K562 (cell line): ENCODE results near the gene ASF1B. TPM values are rescaled to one million over a fixed set of nuclear protein-coding genes. Genes with fewer than 3 reads are reported as not detected.

Source experiments
- ATAC-seq: fragments of 200-7000 bp; cut with Tn5 transposase; 3 replicates; pipeline ENCODE4 v1.9.1; 2020; ENCODE audit warnings: moderate library complexity
- BruUV-seq: library from RNA; stranded (reverse); fragments of 400-500 nt; replicated peaks from 2 replicates; lab custom pipeline; 2021; lab: Mats Ljungman, UMichigan
- CTCF ChIA-PET: fragments of 300-600 bp; formaldehyde crosslinking; extraction: SDS; loops from one replicate; lab custom pipeline; 2021; ENCODE audit warnings: low intra/inter-chr PET ratio; lab: Yijun Ruan, JAX
- POLR2A ChIA-PET: fragments of 300-600, 350-650 bp; sonication (Branson Sonifier 250); formaldehyde crosslinking; extraction: SDS; loops from one replicate; lab custom pipeline; 2021; ENCODE audit warnings: antibody characterized with exemption, inconsistent platforms; lab: Yijun Ruan, JAX
- DNase-seq, 4 experiments: peaks; one replicate each; pipeline versions ENCODE4 v3.0.0 to v3.0.0-alpha.2; 2011 to 2018; ENCODE audit warnings: low spot score in 3 of 4, mixed read lengths in 3 of 4; ENCODE audit errors: extremely low read depth in 1 of 4
- FAIRE-seq: peaks from 2 replicates; lab custom pipeline; 2011; peaks lifted over from hg19 to GRCh38; lab: Jason Lieb, UNC
- H2AFZ ChIP-seq: 2 replicates; pipeline ENCODE4 v1.6.0; 2011; ENCODE audit warnings: low read depth, low read length, control low read depth, inconsistent platforms
- H3K27ac ChIP-seq: fragments of 200-600 bp; 3 replicates; pipeline ENCODE4 v1.8.0; 2011; ENCODE audit warnings: low read depth, mild to moderate bottlenecking, control low read depth, inconsistent platforms, low read length, moderate library complexity, mixed read lengths; ENCODE audit errors: extremely low read depth
- H3K27me3 ChIP-seq, 2 experiments: fragments of 300-600 bp in 1 of 2; 2 replicates in 1 of 2; 3 replicates in 1 of 2; pipeline versions ENCODE4 v1.6.0 to v1.8.0; 2011; ENCODE audit warnings: inconsistent platforms in 2 of 2, low read length in 2 of 2, mild to moderate bottlenecking in 1 of 2, mixed read lengths in 1 of 2, moderate library complexity in 1 of 2; ENCODE audit not compliant: control insufficient read depth in 2 of 2, insufficient read depth in 2 of 2
- H3K36me3 ChIP-seq: fragments of 300-600 bp; 3 replicates; pipeline ENCODE4 v1.8.0; 2011; ENCODE audit warnings: mild to moderate bottlenecking, low read length, inconsistent platforms; ENCODE audit not compliant: control insufficient read depth, insufficient read depth
- H3K4me1 ChIP-seq, 2 experiments: fragments of 200-600 bp in 1 of 2; replicated peaks in 1 of 2; 2 replicates in 1 of 2; 3 replicates in 1 of 2; pipeline versions ENCODE4 v1.5.1 to v1.8.0; 2011; ENCODE audit warnings: inconsistent platforms in 2 of 2, low read length in 2 of 2, mild to moderate bottlenecking in 1 of 2, mixed read lengths in 1 of 2, moderate library complexity in 1 of 2; ENCODE audit not compliant: control insufficient read depth in 2 of 2, insufficient read depth in 2 of 2
- H3K4me2 ChIP-seq: 2 replicates; pipeline ENCODE4 v1.6.1; 2011; ENCODE audit warnings: low read length, control low read depth, inconsistent platforms, mixed read lengths; ENCODE audit not compliant: insufficient read depth
- H3K4me3 ChIP-seq: fragments of 200-600 bp; sonication (generic), shearing (Covaris generic); 2 replicates; pipeline ENCODE4 v1.5.1; 2016; ENCODE audit warnings: control low read depth, inconsistent platforms
- H3K79me2 ChIP-seq: fragments of 200-600 bp; 3 replicates; pipeline ENCODE4 v1.8.0; 2011; ENCODE audit warnings: low read length, inconsistent platforms; ENCODE audit not compliant: control insufficient read depth, insufficient read depth
- H3K9ac ChIP-seq, 2 experiments: 2 replicates each; pipeline versions ENCODE4 v1.6.0 to v1.6.1; 2011; ENCODE audit warnings: low read depth in 2 of 2, low read length in 2 of 2, control low read depth in 1 of 2, inconsistent platforms in 1 of 2, mild to moderate bottlenecking in 1 of 2, mixed read lengths in 1 of 2; ENCODE audit not compliant: insufficient read depth in 1 of 2
- H3K9me1 ChIP-seq: one replicate; pipeline ENCODE4 v1.6.0; 2011; ENCODE audit warnings: inconsistent platforms, mild to moderate bottlenecking, low read length, moderate library complexity; ENCODE audit not compliant: control insufficient read depth, insufficient read depth
- H3K9me3 ChIP-seq: replicated peaks from 2 replicates; pipeline ENCODE4 v1.5.1; 2011; ENCODE audit warnings: low read depth, low read length, inconsistent platforms; ENCODE audit not compliant: control insufficient read depth, insufficient read depth
- H4K20me1 ChIP-seq: replicated peaks from 2 replicates; pipeline ENCODE4 v1.6.1; 2011; ENCODE audit warnings: low read length, inconsistent platforms, mixed read lengths; ENCODE audit not compliant: control insufficient read depth, insufficient read depth
- CHD2 ChIP-seq: IDR thresholded peaks from 2 replicates; pipeline ENCODE4 v1.6.1; 2011; ENCODE audit warnings: low read depth, low read length
- EZH2 ChIP-seq: IDR thresholded peaks from 2 replicates; pipeline ENCODE4 v1.6.1; 2012; ENCODE audit warnings: low read depth, mild to moderate bottlenecking, inconsistent platforms, low read length, borderline replicate concordance
- KLF10 ChIP-seq: fragments of 250-450 bp; sonication (Bioruptor Pico); IDR thresholded peaks from 2 replicates; pipeline ENCODE4 v1.6.1; 2021; ENCODE audit warnings: matching md5 sums
- NONO ChIP-seq, 2 experiments: fragments of 200-400 bp in 1 of 2; fragments of 450-650 bp in 1 of 2; formaldehyde crosslinking in 1 of 2; IDR thresholded peaks; 2 replicates each; pipeline ENCODE4 v1.6.1; 2017; ENCODE audit warnings: low read depth in 2 of 2, mild to moderate bottlenecking in 2 of 2, moderate library complexity in 2 of 2, low read length in 1 of 2
- TAL1 ChIP-seq: fragments of 450-650 bp; IDR thresholded peaks from 2 replicates; pipeline ENCODE4 v1.6.1; 2016; ENCODE audit warnings: mild to moderate bottlenecking
- ZFX ChIP-seq: sonication (generic); formaldehyde crosslinking; IDR thresholded peaks from 2 replicates; pipeline ENCODE4 v1.8.0; 2022; ENCODE audit warnings: mild to moderate bottlenecking, missing genetic modification reagents, moderate library complexity
- ZNF253 ChIP-seq: fragments of 250-450 bp; sonication (Bioruptor Pico); conservative IDR thresholded peaks from 2 replicates; pipeline ENCODE4 v1.6.1; 2021; ENCODE audit warnings: mild to moderate bottlenecking
- ZNF282 ChIP-seq: sonication (generic); formaldehyde crosslinking; IDR thresholded peaks from 2 replicates; pipeline ENCODE4 v1.8.1; 2023; ENCODE audit warnings: missing genetic modification reagents
- ZNF695 ChIP-seq: fragments of 450-650 bp; formaldehyde crosslinking; IDR thresholded peaks from 2 replicates; pipeline ENCODE4 v1.4.0; 2020; ENCODE audit warnings: mild to moderate bottlenecking, moderate library complexity
- WGBS: fragments of 100-300 bp; shearing (Covaris generic); methylation state at CpG from one replicate; pipeline ENCODE4 v1.1.6; 2016; ENCODE audit warnings: low coverage, mixed read lengths; ENCODE audit not compliant: insufficient coverage; ENCODE audit errors: missing lambda C conversion rate; 5-methylcytosine and 5-hydroxymethylcytosine counted together
- in situ Hi-C: fragments of 300-500 bp; cut with MboI; formaldehyde crosslinking; loops from 4 replicates; pipeline ENCODE4 v1.15.0; 2018; ENCODE audit warnings: inconsistent platforms, mixed read lengths
- intact Hi-C: fragments of 100-400 bp; cut with micrococcal nuclease; formaldehyde crosslinking; loops from 2 replicates; pipeline ENCODE4 v1.14.2; 2022
- polyA plus RNA-seq, 8 experiments: library from polyadenylated mRNA; depleted of rRNA in 4 of 8; stranded (reverse) in 5 of 8; unstranded in 3 of 8; fragments of >200 nt; fragmentation: Nextera tagmentation in 2 of 8; fragmentation: Illumina TruSeq in 1 of 8; extraction: Ambion mirVana in 2 of 8; extraction: Trizol in 1 of 8; gene quantifications; 2 replicates each; pipeline versions ENCODE4 v1.2.1 to v1.2.3, GENCODE V29; 2011 to 2014; ENCODE audit warnings: inconsistent platforms in 1 of 8, missing spikeins in 1 of 8
- total RNA-seq, 7 experiments: library from RNA; depleted of rRNA in 6 of 7; stranded (reverse); fragments of >200 nt in 6 of 7; fragmentation: Illumina TruSeq in 2 of 7; extraction: Trizol in 2 of 7; gene quantifications; 2 replicates each; pipeline versions ENCODE4 v1.2.1 to v1.2.3, GENCODE V29; 2011 to 2021; ENCODE audit warnings: low replicate concordance in 1 of 7
- TF ChIP-seq, protein P1 (sequence below): fragments of 250-450 bp; sonication (Bioruptor Pico); IDR thresholded peaks from 2 replicates; pipeline ENCODE4 v1.8.0; 2021; ENCODE audit warnings: borderline replicate concordance, mild to moderate bottlenecking, moderate library complexity; ENCODE audit not compliant: poor library complexity, severe bottlenecking
- TF ChIP-seq, protein P2 (sequence below): fragments of 450-650 bp; IDR thresholded peaks from 2 replicates; pipeline ENCODE4 v1.6.1; 2016; ENCODE audit warnings: low read depth, mild to moderate bottlenecking, moderate library complexity
- TF ChIP-seq, protein P3 (sequence below), 3 experiments: IDR thresholded peaks in 2 of 3; conservative IDR thresholded peaks in 1 of 3; 2 replicates each; pipeline ENCODE4 v1.5.1; 2011 to 2012; ENCODE audit warnings: low read length in 3 of 3, mild to moderate bottlenecking in 3 of 3, control low read depth in 2 of 3, improper control_type of control experiment in 1 of 3, inconsistent platforms in 1 of 3, low read depth in 1 of 3, mixed read lengths in 1 of 3, moderate library complexity in 1 of 3; ENCODE audit not compliant: insufficient read depth in 2 of 3
- TF ChIP-seq, protein P4 (sequence below): fragments of 250-450 bp; sonication (Bioruptor Pico); IDR thresholded peaks from 2 replicates; pipeline ENCODE4 v1.8.0; 2021; ENCODE audit warnings: moderate library complexity, mild to moderate bottlenecking, inconsistent platforms
- TF ChIP-seq, protein P5 (sequence below): fragments of 250-450 bp; sonication (Bioruptor Pico); IDR thresholded peaks from 2 replicates; pipeline ENCODE4 v1.4.0; 2020; ENCODE audit warnings: mild to moderate bottlenecking, moderate library complexity, borderline replicate concordance

Gene ASF1B
- total and polyA plus RNA-seq, 9 of the 15 experiments (the other 6 are each of a cell fraction or from before 2014, with no cell fraction given), result 6.0 to 69.4 (median 53.3) TPM

DNA sequence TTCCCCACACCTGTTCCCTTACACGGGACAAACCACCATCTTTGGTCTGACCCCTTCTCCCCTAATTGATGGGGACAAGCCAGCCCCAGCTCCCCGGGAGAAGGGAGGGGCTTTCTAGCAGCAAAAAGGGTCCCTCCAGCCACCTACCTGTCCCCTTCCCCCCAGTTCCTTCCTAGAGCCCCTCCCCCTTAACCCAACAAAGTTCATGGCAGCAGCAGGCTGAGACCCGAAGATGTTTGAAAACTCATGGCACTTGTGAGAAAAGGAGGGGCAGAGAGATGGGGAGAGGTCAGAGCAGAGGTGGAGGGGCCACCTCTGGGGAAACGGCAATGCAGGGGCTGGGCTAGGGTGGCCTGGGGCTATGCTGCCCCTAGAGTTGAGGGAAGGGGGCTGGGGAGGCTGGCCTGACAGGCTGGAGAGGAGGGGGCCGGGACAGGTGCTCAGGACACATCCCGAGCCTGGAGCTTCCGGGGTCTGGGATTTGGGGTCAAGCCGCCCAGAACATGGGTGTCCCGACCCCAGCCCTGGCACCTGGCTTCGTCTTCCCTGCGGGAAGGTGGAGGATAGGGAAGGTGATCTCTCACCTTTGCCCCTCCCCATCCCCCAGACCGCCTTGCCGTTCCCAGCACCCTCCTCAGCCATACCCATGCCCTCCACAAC lies 12.5 kb upstream of the ASF1B start:
- in situ Hi-C loops, result no loop called here
- ChIA-PET POLR2A (interaction anchor here (0.7 to 1.3 kb wide), 4 partner anchors 9 to 257 kb away, joined by 3 to 10 read pairs (median 4); partner anchors contain the start of gene ASF1B), CTCF (interaction anchor here (0.7 to 2.0 kb wide), 3 partner anchors 199 to 872 kb away, joined by 4 to 12 read pairs (median 7); no protein-coding TSS in a partner anchor)
- no peaks in the 10 kb centered on the region for H3K9me3 ChIP-seq
- no peak overlapping the region for H3K9ac ChIP-seq
- no peak for ATAC-seq
- WGBS, result 76% methylated on average over 12 of the region's 13 CpGs
- peaks cover 7% of the 10 kb centered on the region for H3K9me1 ChIP-seq
- H2AFZ ChIP-seq, result no peak overlapping the region
- peaks cover 29% of the 10 kb centered on the region; the same call in 1 of the 2 replicates for H4K20me1 ChIP-seq
- FAIRE-seq, result no peak
- peaks cover 4% of the 10 kb centered on the region; the same call in 1 of the 3 replicates for H3K79me2 ChIP-seq
- no peak overlapping the region for H3K4me2 ChIP-seq
- H3K27me3 ChIP-seq, result no peaks in the 10 kb centered on the region
- H3K4me3 ChIP-seq, result no peak overlapping the region
- H3K27ac ChIP-seq, result no peak overlapping the region
- DNase-seq, result no peak
- peaks cover 10 to 26% of the 10 kb centered on the region in 2 experiments; a peak in 3 of 5 replicates for H3K4me1 ChIP-seq
- intact Hi-C loops, result loop anchor here (10.0 kb wide), 1 partner anchor 256 kb away; no protein-coding TSS in a partner anchor
- H3K36me3 ChIP-seq, result peaks cover 17% of the 10 kb centered on the region; the same call in 2 of the 3 replicates
- BruUV-seq, result no TSS peak
- no peak for TF ChIP-seq TAL1
- no peak for TF ChIP-seq ZNF282 (CRISPR knock-in tag)
- TF ChIP-seq KLF10 (CRISPR knock-in tag), result no peak
- TF ChIP-seq EZH2, result no peak
- no peak for TF ChIP-seq ZFX (CRISPR knock-in tag)
- TF ChIP-seq, protein P1, sequence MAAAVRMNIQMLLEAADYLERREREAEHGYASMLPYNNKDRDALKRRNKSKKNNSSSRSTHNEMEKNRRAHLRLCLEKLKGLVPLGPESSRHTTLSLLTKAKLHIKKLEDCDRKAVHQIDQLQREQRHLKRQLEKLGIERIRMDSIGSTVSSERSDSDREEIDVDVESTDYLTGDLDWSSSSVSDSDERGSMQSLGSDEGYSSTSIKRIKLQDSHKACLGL (CRISPR knock-in tag), result no peak
- no peak for TF ChIP-seq CHD2
- no peak for TF ChIP-seq ZNF695 (CRISPR knock-in tag)
- TF ChIP-seq, protein P2, sequence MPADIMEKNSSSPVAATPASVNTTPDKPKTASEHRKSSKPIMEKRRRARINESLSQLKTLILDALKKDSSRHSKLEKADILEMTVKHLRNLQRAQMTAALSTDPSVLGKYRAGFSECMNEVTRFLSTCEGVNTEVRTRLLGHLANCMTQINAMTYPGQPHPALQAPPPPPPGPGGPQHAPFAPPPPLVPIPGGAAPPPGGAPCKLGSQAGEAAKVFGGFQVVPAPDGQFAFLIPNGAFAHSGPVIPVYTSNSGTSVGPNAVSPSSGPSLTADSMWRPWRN, result no peak
- TF ChIP-seq, protein P3, sequence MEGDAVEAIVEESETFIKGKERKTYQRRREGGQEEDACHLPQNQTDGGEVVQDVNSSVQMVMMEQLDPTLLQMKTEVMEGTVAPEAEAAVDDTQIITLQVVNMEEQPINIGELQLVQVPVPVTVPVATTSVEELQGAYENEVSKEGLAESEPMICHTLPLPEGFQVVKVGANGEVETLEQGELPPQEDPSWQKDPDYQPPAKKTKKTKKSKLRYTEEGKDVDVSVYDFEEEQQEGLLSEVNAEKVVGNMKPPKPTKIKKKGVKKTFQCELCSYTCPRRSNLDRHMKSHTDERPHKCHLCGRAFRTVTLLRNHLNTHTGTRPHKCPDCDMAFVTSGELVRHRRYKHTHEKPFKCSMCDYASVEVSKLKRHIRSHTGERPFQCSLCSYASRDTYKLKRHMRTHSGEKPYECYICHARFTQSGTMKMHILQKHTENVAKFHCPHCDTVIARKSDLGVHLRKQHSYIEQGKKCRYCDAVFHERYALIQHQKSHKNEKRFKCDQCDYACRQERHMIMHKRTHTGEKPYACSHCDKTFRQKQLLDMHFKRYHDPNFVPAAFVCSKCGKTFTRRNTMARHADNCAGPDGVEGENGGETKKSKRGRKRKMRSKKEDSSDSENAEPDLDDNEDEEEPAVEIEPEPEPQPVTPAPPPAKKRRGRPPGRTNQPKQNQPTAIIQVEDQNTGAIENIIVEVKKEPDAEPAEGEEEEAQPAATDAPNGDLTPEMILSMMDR (IDR thresholded peaks at IDR 0.05 in 2 of 3, conservative IDR thresholded peaks at IDR 0.05 in 1 of 3; ENCODE audit: insufficient read depth in 2 of 3, low read depth in 1 of 3, low read length in 3 of 3), result no peak
- no peak for TF ChIP-seq ZNF253 (CRISPR knock-in tag)
- TF ChIP-seq, protein P4, sequence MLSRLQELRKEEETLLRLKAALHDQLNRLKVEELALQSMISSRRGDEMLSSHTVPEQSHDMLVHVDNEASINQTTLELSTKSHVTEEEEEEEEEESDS (CRISPR knock-in tag), result no peak
- no peak for TF ChIP-seq NONO (IDR thresholded peaks at IDR 0.05; ENCODE audit: low read depth in 2 of 2, low read length in 1 of 2)
- TF ChIP-seq, protein P5, sequence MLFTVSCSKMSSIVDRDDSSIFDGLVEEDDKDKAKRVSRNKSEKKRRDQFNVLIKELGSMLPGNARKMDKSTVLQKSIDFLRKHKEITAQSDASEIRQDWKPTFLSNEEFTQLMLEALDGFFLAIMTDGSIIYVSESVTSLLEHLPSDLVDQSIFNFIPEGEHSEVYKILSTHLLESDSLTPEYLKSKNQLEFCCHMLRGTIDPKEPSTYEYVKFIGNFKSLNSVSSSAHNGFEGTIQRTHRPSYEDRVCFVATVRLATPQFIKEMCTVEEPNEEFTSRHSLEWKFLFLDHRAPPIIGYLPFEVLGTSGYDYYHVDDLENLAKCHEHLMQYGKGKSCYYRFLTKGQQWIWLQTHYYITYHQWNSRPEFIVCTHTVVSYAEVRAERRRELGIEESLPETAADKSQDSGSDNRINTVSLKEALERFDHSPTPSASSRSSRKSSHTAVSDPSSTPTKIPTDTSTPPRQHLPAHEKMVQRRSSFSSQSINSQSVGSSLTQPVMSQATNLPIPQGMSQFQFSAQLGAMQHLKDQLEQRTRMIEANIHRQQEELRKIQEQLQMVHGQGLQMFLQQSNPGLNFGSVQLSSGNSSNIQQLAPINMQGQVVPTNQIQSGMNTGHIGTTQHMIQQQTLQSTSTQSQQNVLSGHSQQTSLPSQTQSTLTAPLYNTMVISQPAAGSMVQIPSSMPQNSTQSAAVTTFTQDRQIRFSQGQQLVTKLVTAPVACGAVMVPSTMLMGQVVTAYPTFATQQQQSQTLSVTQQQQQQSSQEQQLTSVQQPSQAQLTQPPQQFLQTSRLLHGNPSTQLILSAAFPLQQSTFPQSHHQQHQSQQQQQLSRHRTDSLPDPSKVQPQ (CRISPR knock-in tag), result no peak
